AG04450 (cell line): ENCODE measurements around the gene RABGAP1L. TPM values are rescaled to one million over a fixed set of nuclear protein-coding genes. Genes with fewer than 3 reads are reported as not detected.
A peak's percentile ranks its signal among the peaks of the same experiment; 100 is the strongest.

Source experiments
- CTCF ChIA-PET: fragments of 300-600, 350-600 bp; formaldehyde crosslinking; extraction: SDS; loops from one replicate; lab custom pipeline; 2022; ENCODE audit warnings: antibody characterized with exemption, inconsistent platforms; lab: Charles Lee
- POLR2A ChIA-PET: fragments of 350-600 bp; formaldehyde crosslinking; extraction: SDS; loops from one replicate; lab custom pipeline; 2021; ENCODE audit warnings: antibody characterized with exemption, inconsistent platforms; lab: Yijun Ruan, JAX
- DNase-seq: peaks from one replicate; pipeline ENCODE4 v3.0.0-alpha.2; 2011; ENCODE audit warnings: low read depth, low spot score
- H3K27ac ChIP-seq: one replicate; pipeline ENCODE4 v1.5.1; 2012; ENCODE audit warnings: low read depth, low read length, control low read depth
- H3K27me3 ChIP-seq: one replicate; pipeline ENCODE4 v1.6.0; 2012; ENCODE audit warnings: low read length; ENCODE audit not compliant: control insufficient read depth, insufficient read depth
- H3K4me3 ChIP-seq: 2 replicates; pipeline ENCODE4 v1.5.1; 2011; ENCODE audit warnings: mild to moderate bottlenecking, low read depth, low read length, control low read depth
- H3K9me3 ChIP-seq: 2 replicates; pipeline ENCODE4 v1.5.1; 2012; ENCODE audit warnings: low read length; ENCODE audit not compliant: control insufficient read depth, insufficient read depth
- polyA plus RNA-seq: library from polyadenylated mRNA; depleted of rRNA; stranded (reverse); fragments of >200 nt; gene quantifications from 2 replicates; pipeline ENCODE4 v1.2.3, GENCODE V29; 2011
- TF ChIP-seq, protein P1 (sequence below): IDR thresholded peaks from 2 replicates; pipeline ENCODE4 v1.5.1; 2011; ENCODE audit warnings: low read depth, low read length, control low read depth, inconsistent platforms

The RABGAP1L gene
- polyA plus RNA-seq, 1 experiment = 21.2 TPM

DNA sequence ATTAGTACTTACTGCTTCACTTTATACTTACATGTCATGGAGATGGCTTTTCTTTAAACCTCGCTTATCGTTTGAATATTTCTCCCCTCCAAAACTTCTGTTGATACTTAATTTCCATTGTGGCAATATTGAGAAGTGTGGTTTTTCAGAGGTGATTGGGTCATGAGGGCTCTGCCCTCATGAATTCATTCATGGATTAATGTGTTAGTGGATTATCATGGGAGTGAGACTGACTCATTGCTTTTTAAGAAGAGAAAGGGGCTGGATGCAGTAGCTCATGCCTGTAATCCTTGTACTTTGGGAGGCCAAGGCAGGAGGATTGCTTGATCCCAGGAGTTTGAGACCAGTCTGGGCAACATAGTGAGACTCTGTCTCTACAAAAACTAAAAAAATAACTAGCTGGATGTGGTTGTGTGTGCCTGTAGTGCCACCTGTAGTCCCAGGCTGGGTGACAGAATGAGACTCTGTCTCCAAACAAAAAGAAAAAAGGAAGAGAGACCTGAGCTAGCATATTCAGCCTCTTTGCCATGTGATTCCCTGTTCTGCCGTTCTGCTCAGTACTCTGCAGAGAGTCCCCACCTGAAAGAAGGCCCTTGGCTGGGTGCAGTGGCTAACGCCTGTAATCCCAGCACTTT, 30.2 kb downstream of the RABGAP1L start:
- POLR2A ChIA-PET = no interaction called here
- no peak overlapping the region for H3K27ac ChIP-seq
- TF ChIP-seq, protein P1, sequence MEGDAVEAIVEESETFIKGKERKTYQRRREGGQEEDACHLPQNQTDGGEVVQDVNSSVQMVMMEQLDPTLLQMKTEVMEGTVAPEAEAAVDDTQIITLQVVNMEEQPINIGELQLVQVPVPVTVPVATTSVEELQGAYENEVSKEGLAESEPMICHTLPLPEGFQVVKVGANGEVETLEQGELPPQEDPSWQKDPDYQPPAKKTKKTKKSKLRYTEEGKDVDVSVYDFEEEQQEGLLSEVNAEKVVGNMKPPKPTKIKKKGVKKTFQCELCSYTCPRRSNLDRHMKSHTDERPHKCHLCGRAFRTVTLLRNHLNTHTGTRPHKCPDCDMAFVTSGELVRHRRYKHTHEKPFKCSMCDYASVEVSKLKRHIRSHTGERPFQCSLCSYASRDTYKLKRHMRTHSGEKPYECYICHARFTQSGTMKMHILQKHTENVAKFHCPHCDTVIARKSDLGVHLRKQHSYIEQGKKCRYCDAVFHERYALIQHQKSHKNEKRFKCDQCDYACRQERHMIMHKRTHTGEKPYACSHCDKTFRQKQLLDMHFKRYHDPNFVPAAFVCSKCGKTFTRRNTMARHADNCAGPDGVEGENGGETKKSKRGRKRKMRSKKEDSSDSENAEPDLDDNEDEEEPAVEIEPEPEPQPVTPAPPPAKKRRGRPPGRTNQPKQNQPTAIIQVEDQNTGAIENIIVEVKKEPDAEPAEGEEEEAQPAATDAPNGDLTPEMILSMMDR = no peak
- no peaks in the 10 kb centered on the region for H3K27me3 ChIP-seq
- peaks cover 4% of the 10 kb centered on the region; the same call in 1 of the 2 replicates for H3K9me3 ChIP-seq
- DNase-seq = no peak
- no peak overlapping the region for H3K4me3 ChIP-seq
- CTCF ChIA-PET = no interaction called here

DNA sequence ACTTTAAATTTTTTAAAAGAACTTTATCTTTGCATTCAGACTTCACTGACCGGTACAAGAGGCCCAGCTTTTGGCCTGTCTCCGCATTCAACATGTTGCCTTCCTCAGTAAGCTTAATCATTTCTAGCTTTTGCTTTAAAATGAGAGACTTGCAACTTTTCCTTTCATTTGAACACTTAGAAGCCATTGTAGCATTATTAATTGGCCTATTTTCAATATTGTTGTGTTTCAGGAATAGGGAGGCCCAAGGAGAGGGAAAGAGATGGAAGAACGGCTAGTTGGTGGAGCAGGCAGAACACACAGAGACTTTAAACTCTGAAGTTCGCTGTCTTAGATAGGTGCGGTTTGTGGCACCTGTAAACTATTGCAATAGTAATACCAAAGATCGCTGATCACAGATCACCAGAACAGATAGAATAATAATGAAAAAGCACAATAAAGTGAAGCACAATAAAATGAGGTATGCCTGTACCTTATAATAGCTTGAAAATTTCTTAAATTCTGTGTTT, 31.4 kb downstream of the RABGAP1L start:
- no peak for DNase-seq
- Histone ChIP-seq H3K4me3 (no peak overlapping the region), H3K27me3 (no peaks in the 10 kb centered on the region), H3K9me3 (peaks cover 4% of the 10 kb centered on the region; the same call in 1 of the 2 replicates), H3K27ac (no peak overlapping the region)
- TF ChIP-seq, protein P1 = no peak
- ChIA-PET POLR2A (interaction anchor here (0.6 kb wide), 1 partner anchor 28 kb away, joined by 3 read pairs; no protein-coding TSS in a partner anchor), CTCF (no interaction called here)

DNA sequence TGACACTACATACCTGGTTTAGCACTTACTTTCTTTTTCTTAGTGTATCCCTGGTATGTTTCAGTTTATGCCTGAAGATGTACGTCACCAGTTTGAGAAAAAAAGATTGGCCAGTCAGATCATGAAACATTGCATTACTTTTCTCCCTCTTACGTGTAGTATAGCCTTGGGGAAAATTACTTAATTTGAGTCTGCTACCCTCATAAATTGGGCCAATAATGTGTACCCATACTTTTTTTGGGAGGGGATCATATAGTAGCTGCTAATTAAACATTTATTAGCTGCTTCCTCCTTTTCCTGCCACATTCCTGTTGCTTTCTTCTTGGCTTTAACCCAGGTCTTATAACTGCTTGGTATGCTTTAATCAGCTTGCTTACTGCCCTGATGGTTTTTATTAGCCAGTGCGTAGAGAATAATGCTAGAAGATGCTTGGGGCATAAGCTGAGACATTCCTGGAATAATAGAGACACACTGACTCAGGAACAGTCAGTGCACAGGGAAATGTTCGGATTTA, 32.1 kb downstream of the RABGAP1L start:
- DNase-seq = peak; percentile 6
- H3K27me3 ChIP-seq = no peaks in the 10 kb centered on the region
- ChIA-PET CTCF (no interaction called here), POLR2A (no interaction called here)
- TF ChIP-seq, protein P1 = no peak
- H3K27ac ChIP-seq = no peak overlapping the region
- peaks cover 4% of the 10 kb centered on the region; the same call in 1 of the 2 replicates for H3K9me3 ChIP-seq
- no peak overlapping the region for H3K4me3 ChIP-seq

DNA sequence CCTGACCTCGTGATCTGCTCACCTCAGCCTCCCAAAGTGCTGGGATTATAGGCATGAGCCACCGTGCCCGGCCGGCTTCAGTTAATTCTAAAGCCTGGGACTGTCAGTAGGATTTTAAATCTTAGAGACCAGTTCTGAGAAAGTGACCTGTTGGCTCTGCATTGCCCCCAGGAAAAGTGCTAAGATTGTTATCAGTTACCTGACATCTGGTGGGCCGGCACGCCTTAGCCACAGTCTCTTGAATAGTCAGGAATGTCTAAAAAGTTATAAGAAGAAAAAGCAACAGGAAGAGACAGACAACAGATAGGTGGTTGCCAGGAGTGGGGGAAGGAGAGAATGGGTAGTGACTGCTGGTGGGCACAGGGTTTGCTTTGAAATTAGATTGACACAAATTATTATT, 35.1 kb downstream of the RABGAP1L start:
- CTCF ChIA-PET = interaction anchor here (1.2 kb wide), 1 partner anchor 68 kb away, joined by 4 read pairs; no protein-coding TSS in a partner anchor
- Histone ChIP-seq H3K27ac (no peak overlapping the region), H3K4me3 (no peak overlapping the region), H3K9me3 (no peaks in the 10 kb centered on the region), H3K27me3 (no peaks in the 10 kb centered on the region)
- no peak for DNase-seq
- POLR2A ChIA-PET = no interaction called here
- TF ChIP-seq, protein P1 = no peak

DNA sequence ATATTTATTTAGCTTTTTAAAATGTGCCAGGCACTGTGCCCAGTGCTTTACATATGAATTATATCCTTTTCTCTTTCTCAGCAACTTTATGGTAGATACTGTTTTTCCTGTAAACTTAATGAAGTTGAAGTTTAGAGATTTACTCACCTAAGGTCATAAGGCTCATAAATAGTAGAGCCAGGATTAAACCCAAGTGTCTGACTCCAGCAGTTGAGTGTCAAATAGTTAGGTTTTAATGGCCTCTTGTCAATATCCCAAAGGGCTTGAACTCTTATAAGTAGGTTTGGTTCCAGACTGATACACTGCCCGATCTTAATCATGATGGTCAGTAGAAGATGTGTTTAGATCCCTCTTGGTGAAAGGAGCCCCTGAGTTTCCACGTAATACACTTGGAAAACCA, 37.8 kb downstream of the RABGAP1L start:
- Histone ChIP-seq H3K9me3 (no peaks in the 10 kb centered on the region), H3K27me3 (no peaks in the 10 kb centered on the region), H3K27ac (no peak overlapping the region), H3K4me3 (no peak overlapping the region)
- ChIA-PET CTCF (no interaction called here), POLR2A (no interaction called here)
- DNase-seq = no peak
- TF ChIP-seq, protein P1 = no peak
